GM19467 (cell line): ENCODE data around the gene TYW3.
A peak's percentile ranks its signal among the peaks of the same experiment; 100 is the strongest.
"Not testable (repeated sequence)": the region's sequence is repeated elsewhere in the genome, so short reads cannot be mapped to it uniquely, and the experiment has no call there.

Experiments used
- ATAC-seq: cut with Tn5 transposase; IDR thresholded peaks from one replicate; pipeline ENCODE4 v1.9.1; 2021; ENCODE audit warnings: mild to moderate bottlenecking, moderate library complexity; ENCODE audit not compliant: unreplicated experiment

The TYW3 gene

DNA sequence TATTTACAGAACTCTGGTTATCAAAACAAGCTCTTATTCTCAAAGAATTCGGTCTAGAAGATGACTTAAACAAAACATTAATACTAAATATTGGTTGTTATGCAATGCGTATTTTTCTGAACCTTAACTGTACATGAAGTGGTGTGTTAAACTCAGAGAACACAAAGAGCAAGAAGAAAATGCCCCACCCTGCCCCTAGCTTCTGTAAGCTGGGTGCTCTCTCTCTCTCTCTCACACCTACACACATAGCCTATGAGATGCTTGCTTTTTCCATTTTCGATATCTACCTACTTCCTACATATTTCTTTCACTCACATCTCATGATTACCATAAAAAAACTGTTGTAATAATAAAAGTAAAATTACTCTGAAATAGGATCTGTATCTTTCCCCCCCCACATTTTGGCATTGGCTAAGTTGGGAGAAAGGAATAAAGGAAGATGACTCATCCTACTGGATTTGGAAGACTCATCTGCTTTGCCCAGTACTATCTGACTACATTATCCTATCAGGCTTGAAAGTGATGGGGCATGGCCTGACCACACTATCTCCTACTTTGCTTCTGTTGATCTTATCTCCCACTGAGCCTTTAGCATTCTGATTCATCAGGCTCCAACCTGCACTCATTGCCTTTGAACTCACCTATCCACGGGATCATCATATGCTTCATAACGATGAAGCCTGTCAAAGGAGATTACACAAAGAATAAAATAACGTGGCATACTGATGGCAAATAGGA lies 3.0 kb upstream of the TYW3 start:
- ATAC-seq: no peak

DNA sequence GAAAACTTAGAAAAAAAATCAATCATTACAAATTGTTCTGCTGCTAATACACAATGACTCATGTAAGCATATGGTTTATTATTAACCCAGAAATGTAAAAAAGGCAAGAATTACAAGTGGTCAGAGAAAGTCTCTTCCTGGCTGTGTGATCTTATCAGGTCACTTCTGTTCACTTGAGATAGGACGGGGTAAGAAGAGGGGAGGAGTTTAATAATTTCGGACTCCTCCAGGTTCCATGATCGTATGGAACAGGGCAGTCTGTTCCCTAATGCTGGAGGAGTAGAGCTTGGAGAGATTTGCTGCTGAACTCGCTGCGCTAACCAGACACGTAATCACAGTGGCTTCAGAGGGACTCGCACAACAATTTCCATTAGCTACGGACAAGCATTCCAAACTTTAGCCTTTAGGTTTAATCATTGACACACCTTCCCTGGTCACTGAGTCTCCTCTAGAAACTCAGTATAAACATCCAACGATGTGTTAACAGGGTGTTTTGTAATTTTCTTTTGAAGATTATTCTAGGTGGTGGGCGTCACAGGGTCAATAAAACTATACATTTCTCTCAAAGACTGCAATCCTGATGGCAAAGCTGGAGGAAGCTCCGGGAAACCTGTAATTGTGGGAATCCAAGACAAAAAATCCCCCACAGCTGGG lies 1.4 kb upstream of the TYW3 start:
- peak; percentile 35 for ATAC-seq

DNA sequence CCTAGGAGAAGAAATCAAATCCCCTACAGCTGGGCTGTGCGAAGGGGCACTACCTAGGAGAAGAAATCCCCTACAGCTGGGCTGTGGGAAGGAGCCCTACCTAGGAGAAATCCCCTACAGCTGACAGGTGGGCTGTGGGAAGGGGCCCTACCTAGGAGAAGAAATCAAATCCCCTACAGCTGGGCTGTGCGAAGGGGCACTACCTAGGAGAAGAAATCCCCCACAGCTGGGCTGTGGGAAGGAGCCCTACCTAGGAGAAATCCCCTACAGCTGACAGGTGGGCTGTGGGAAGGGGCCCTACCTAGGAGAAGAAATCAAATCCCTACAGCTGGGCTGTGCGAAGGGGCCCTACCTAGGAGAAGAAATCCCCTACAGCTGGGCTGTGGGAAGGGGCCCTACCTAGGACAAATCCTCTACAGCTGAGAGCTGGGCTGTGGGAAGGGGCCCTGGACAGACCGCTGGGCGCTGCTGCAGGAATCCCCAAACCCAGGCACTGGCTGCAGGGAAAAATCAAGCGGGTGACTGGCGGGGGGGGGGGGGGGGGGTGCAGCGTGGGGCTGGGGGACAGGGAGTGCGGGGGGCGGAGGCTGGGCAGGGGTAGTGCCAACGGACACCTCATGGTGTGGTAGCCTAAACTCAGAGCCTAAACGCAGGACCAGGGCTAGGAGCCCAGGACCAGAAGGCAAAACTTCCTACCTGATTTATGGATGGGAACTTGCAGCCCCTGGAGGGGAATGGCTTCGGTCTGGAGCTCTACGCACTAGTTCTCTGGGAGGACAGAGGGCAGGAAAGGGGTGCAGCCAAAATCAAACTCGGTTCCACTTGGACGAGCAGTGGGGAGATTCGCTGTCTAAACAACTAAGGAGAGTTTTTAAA lies 643 bp upstream of the TYW3 start:
- ATAC-seq: peak; percentile 10

DNA sequence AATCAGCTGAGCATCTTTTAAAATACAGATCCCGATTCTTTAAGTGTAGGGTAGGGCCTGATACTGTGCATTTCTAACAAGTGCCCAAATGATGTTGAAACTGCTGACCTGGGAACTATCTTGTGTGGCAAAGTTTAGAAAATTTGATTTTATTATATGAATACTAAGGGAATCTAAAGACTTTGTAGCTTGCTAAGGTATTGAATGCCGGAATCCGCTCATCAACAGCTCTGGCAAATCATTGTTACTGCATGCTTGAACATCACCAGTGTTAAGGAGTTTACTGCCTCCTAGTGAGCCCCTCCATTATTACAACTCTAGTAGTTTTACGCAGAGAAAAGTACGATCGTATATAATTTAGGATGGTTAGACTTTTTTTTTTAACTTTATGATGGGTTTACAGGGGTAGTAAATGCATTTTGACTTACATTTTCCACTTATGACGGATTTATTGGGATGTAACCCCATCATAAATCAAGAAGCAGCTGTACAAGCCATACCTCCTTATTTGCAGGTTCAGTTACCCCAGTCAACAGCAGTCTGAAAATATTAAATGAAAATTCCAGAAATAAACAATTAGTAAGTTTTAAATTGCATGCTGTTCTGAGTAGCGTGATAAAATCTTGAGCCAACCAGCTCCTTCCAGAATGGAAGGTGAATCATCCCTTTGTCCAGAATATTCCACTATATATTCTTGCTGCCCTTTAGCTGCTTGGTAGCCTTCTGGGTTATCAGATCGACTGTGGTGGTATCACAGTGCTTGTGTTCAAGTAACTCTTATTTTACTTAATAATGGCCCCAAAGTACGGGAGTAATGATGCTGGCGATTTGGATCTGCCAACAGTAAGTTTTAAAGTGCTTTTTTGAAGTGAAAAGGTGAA lies 892 bp downstream of the TYW3 start:
- peak; percentile 52 for ATAC-seq

DNA sequence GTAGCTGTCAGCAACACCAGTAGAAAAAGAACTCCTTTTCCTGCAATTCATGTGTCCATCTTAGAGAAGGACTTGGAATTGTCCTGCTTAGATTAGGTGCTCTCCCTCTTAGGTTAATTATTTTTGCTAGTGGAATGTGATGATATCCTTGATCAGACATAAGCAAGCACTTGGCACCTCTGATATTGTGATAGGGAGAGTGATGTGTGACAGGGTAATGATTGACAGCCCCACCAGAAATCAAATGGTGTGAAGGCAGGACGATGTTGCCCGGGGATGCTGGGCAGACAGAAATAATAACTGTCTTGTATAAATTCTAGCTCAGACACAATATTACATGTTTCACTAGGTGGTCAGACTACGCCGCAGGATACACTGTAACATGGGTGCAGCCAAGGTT lies 4.4 kb downstream of the TYW3 start:
- no peak for ATAC-seq

DNA sequence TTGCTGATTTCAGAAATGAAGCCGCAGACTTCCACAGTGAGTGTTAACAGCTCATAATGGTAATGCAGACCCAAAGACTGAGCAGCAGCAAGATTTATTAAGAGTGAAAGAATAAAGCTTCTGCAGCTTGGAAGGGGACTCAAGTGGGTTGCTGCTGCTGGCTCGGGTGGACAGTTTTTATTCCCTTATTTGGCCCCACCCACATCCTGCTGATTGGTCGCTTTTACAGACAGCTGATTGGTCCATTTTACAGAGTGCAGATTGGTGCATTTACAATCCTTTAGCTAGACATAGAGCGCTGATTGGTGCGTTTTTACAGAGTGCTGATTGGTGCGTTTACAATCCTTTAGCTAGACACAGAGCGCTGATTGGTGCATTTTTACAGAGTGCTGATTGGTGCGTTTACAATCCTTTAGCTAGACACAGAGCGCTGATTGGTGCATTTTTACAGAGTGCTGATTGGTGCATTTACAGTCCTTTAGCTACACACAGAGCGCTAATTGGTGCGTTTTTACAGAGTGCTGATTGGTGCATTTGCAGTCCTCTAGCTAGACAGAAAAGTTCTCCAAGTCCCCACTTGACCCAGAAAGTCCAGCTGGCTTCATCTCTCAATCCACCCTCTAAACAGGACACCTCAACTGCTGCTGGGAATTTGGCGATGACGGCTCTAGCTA lies 7.5 kb downstream of the TYW3 start:
- not testable (repeated sequence) for ATAC-seq

DNA sequence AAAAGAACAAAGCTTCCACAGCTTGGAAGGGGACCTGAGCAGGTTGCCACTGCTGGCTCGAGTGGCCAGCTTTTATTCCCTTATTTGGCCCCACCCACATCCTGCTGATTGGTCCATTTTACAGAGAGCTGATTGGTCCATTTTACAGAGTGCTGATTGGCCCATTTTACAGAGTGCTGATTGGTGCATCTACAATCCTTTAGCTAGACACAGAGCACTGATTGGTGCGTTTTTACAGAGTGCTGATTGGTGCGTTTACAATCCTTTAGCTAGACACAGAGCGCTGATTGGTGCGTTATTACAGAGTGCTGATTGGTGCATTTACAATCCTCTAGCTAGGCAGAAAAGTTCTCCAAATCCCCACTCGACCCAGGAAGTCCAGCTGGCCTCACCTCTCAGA lies 12.3 kb downstream of the TYW3 start:
- ATAC-seq: not testable (repeated sequence)

DNA sequence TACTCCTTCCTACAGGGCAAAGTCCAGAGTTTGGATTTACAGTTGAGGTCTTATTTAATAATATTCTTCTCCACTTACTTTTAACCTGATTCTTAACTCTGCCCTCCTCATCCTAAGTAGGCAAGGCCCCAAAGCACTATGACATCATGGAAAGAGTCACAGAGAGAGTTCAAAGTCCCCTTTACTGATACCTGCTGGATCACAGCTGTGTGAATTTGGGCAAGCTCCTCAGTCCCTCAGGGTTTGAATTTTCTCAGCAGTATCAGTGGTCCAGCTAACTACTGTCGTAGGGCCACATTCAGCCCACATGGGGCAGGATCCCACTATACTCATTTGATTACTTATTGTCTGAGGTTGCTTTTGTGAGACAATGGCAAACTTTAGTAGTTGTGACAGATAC lies 16.0 kb downstream of the TYW3 start:
- ATAC-seq: no peak

DNA sequence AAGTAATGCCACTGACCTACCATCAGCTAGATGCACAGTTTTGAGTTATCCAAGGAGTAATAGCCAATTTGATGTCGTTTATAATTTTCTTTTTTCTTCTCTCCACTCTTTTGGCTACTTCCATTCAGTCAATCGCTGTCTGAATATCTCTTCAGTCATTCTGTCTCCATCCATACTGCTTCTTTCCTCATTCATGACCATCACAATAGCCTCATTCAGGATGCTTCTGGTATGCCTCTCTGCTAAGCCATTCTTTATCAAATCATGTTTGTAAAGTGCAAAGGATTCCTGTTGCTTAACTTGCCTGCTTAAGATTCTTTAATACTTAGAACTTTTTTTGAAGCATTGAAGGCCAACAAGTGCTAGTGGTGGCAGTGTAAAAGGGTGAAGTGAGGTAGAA lies 20.2 kb downstream of the TYW3 start:
- ATAC-seq: no peak

DNA sequence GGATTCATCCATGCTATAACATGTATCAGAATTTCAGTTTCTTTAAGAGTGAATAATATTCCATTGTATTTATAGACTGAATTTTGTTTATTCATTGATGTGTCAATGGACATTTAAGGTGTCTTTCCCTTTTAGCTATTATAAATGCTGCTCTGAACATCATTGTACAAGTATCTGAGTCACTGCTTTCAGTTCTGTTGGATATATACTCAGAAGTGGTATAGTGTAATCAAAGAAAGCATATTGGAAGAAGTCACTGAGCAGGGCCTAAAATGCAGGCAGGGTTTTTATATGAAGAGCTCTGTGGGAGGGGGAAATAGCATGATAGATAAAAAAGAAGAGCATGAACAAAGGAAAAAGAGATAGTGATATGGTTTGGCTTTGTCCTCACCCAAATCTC lies 22.5 kb downstream of the TYW3 start:
- ATAC-seq: no peak

DNA sequence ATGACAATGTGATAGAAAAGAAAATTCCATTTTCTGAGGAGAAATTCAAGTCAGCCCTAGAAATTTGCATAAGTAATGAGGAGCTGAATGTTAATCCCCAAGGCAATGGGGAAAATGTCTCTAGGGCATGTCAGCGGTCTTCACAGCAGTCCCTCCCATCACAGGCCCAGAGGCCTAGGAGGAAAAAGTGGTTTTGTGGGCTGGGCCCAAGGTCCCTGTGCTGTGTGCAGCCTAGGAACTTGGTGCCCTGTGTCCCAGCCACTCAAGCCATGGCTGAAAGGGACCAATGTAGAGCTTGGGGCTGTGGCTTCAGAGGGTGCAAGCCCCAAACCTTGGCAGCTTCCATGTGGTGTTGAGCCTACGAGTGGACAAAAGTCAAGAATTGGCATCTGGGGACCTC lies 23.7 kb downstream of the TYW3 start:
- not testable (repeated sequence) for ATAC-seq

DNA sequence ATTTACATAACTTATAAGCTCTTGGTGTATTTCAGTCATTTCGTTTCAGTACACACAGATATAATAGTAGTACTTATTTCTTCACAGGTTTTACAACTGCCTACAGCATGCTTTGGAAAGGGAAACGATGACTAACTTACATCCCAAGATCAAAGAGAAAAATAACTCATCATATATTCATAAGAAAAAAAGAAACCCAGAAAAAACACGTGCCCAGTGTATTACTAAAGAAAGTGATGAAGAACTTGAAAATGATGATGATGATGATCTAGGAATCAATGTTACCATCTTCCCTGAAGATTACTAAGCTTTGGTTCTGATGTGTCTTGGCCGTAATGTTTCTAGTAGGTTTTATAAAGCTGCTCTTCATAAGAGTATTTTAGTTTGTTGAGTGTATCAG lies 30.9 kb downstream of the TYW3 start:
- ATAC-seq: no peak

DNA sequence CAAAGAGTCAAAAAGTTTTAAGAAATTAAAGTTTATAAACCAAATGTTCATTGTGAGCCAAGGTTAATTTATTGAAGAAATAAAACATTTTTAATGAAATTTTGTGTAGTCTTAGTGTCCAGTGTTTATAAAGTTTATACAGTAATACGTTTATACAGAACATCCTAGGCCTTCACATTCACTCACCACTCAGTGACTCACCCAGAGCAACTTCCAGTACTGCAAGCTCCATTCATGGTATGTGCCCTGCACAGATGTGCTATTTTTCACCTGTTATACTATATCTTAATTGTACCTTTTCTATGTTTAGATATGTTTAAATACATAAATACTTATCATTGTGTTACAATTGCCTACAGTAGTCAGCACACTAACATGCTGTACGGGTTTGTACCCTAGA lies 33.6 kb downstream of the TYW3 start:
- no peak for ATAC-seq

DNA sequence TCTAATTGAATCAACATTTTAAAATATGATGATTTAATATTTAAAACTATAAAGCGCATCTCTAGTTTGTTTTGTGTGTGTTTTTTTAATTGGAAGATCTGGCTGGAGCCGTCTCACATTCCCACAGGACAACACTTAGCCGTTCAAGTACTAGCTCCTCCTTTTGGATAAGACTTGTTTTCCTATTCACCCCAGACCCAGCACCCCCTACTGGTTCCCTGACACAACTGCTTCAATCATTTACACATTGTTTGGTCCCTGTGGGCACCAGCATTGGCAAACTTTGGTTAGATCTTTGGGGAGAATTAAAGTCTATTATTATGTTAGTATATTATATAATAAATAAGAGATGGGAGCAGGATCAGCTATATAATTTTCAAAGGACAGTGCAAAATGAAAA lies 34.5 kb downstream of the TYW3 start:
- no peak for ATAC-seq

DNA sequence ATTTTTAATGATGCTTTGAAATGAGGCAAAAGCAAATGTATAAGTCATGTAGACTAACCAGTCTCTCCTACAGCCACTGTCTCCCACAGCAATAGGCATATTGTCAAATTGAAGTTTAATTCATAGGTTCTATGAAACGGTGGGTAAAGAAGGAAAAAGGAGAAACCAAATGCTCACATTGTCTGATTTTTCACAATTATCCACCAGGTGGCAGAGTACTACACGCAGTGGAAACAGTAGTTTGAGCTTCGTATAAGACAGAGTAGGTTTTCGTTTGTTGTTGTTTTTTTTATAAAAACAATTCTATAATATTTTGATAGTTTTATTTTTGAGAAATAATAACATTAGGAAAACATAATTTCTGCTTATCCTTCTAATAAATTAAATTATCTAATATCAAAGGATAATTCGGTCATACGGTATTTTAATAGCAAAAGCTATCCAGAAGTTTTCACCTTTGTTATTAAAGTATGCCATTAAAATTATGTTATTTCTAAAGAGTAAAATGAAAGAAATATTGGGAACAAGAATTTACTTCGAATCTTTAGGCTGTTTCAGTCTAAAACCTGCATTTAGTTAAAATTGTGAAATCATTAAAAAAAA lies 39.1 kb downstream of the TYW3 start:
- no peak for ATAC-seq

DNA sequence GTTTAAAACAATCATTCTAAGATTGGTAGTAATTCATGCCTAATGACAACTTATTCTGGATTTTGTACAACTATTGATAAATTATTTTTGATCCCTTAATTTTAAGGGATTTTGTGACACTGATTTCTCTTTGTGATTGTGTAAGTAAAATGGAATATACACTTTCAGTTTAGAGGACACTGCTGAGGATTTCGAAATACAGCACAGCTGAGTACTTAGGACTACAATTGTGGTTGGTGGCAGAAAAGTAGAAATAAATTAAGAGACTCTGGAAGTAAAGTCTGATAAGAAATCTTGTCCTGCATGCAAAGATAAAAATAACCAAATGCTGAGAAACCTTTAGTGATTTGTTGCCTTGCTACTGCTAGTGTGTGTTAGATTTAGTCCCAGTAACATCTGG lies 40.0 kb downstream of the TYW3 start:
- ATAC-seq: no peak

DNA sequence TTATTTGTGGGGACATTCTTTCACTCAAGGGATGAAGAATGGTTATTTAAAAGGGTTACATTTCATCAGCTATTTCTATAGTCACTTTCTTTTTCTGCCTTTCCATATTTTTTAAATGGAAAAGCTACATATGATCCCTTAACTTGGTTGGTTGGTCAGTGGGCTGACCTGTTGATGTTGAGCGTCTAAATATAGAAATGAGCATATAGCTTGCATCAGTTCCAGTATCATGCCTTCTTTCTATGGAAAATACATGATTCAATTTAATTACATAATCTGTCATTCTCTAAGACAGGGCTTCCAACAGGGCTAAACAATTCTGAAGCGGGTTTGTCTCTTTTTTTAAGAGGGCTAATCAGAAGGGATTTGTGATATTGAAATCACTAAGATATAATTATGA lies 40.6 kb downstream of the TYW3 start:
- ATAC-seq: no peak

DNA sequence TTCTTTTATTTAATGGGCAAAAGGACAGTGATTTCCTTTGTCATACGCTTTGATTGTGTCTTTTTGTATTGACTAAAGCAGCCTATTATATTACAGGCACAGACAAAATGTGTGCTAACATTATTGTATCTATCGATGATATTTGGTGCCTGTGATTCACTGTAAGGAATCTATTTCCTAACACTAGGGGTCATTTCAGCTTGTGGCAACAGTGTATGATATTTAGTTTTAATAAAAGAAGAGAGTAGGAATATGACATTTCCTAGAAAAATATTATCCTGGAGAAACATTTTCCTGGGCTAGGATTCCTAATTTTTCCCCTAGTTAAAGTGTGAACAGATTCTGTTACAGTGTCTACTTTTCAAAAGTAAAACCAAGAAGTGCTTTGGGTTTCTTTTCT lies 42.8 kb downstream of the TYW3 start:
- no peak for ATAC-seq

DNA sequence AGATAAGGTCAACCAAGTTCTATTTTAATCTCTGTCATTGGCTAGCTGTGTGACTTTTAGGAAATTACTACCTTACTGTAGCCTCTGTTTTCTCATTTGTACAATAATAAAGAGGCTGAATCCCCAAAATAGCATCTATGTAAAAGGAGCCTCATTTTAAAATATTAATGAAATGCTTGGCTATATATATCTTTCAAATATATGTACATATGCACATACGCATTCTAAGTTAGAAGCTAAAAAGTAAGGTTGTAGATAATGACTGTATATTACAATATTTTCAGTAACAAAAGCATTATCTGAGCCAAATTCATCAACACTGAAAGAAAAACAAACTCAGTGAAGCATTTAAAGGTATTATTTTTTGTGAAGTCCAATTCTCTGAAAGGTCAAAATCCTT lies 44.6 kb downstream of the TYW3 start:
- no peak for ATAC-seq

DNA sequence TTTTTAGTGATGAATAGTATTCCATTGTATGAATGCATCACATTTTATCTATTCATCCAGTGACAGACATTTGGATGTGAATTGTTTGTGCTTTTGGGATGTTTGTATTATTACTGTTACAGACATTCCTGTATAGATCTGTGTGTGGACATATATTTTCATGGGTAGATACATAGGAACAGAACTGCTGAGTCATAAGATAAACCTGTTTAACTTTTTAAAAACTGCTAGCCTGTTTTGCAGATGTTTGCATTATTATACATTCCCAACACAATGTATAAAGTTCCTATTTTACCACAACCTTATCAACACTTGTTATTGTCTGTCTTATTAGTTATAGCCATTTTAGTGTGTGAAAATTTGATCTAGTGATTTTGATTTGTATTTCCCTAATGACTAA lies 46.8 kb downstream of the TYW3 start:
- no peak for ATAC-seq
